RPMI7951 (cell line): Measurements from ENCODE around the gene CRABP2. TPM values are rescaled to one million over a fixed set of nuclear protein-coding genes. Genes with fewer than 3 reads are reported as not detected.

Source experiments
- DNase-seq: peaks from one replicate; pipeline ENCODE4 v3.0.0-alpha.2; 2012; ENCODE audit warnings: low read depth
- total RNA-seq: library from RNA; depleted of rRNA; stranded (reverse); fragments of >200 nt; shearing (Covaris generic); gene quantifications from 2 replicates; pipeline ENCODE4 v1.2.3, GENCODE V29; 2014

CRABP2 gene
- total RNA-seq, 1 experiment from 2014 or later = 81.6 TPM

GRCh38 chr1:156742017-156742416, 36.6 kb upstream of the CRABP2 start:
- DNase-seq = no peak

GRCh38 chr1:156741481-156741983, 36.1 kb upstream of the CRABP2 start:
- DNase-seq = no peak

- DNase-seq = peak; percentile 99
These were observed 35.5 kb upstream of the CRABP2 start, which contains the start of gene MRPL24 for GRCh38 chr1:156740741-156741480. MRPL24 (minus strand) TSS chr1:156741088; CDS start chr1:156738704, 2,384 bp downstream.

- DNase-seq = no peak
These were observed 34.9 kb upstream of the CRABP2 start for GRCh38 chr1:156740237-156740740.

- DNase-seq = no peak
These were observed 33.5 kb upstream of the CRABP2 start for GRCh38 chr1:156738916-156739315.

- DNase-seq = no peak
These were observed 33.0 kb upstream of the CRABP2 start for GRCh38 chr1:156738407-156738806.

- no peak for DNase-seq
These were observed 28.7 kb upstream of the CRABP2 start for GRCh38 chr1:156733989-156734584.

- DNase-seq = peak; percentile 96
These were observed 23.4 kb upstream of the CRABP2 start, which contains the start of gene ISG20L2 for GRCh38 chr1:156728599-156729462. ISG20L2 (minus strand) TSS chr1:156728766; CDS start chr1:156727652, 1,114 bp downstream.

GRCh38 chr1:156727926-156728598, 22.7 kb upstream of the CRABP2 start, which contains the start of gene METTL25B:
METTL25B (plus strand) TSS chr1:156728469; CDS start chr1:156729105, 636 bp downstream.
- DNase-seq = peak; percentile 72

- DNase-seq = no peak
These were observed 22.1 kb upstream of the CRABP2 start for GRCh38 chr1:156727492-156727891.

GRCh38 chr1:156726549-156727226, 21.3 kb upstream of the CRABP2 start:
- peak; percentile 71 for DNase-seq

- DNase-seq = peak; percentile 84
These were observed 20.4 kb upstream of the CRABP2 start for GRCh38 chr1:156725683-156726280.

GRCh38 chr1:156721535-156721934, 16.2 kb upstream of the CRABP2 start:
- DNase-seq = no peak

- no peak for DNase-seq
These were observed 15.7 kb upstream of the CRABP2 start for GRCh38 chr1:156721131-156721530.

- no peak for DNase-seq
These were observed 12.0 kb upstream of the CRABP2 start for GRCh38 chr1:156717351-156717750.

GRCh38 chr1:156714830-156715229, 9.4 kb upstream of the CRABP2 start:
- no peak for DNase-seq

- DNase-seq = peak; percentile 87
These were observed 7.2 kb upstream of the CRABP2 start for GRCh38 chr1:156712626-156713025.

- DNase-seq = peak; percentile 75
These were observed 5.8 kb upstream of the CRABP2 start for GRCh38 chr1:156711011-156711817.
